ENCODE results near the gene MAML3.
A peak's percentile ranks its signal among the peaks of the same experiment; 100 is the strongest.

Gene MAML3

GRCh38 chr4:140113653-140114052, 40.3 kb downstream of the MAML3 start:
- Histone ChIP-seq H2BK120ac (ENCODE audit: low read depth, low read length) (no peak overlapping the region), H3K27ac (ENCODE audit: low read length, poor library complexity, severe bottlenecking) (no peak overlapping the region), H3K4me1 (ENCODE audit: control insufficient read depth, insufficient read depth, low read depth, low read length) (no peaks in the 10 kb centered on the region), H2AFZ (ENCODE audit: low read depth, low read length) (no peak overlapping the region), H3K36me3 (ENCODE audit: control insufficient read depth in 1 of 2, insufficient read depth in 2 of 2, low read depth in 1 of 2, low read length in 2 of 2) (no peaks in the 10 kb centered on the region), H3K4ac (ENCODE audit: low read depth in 1 of 2, low read length in 2 of 2) (no peak overlapping the region), H3K9ac (ENCODE audit: low read length) (no peak overlapping the region), H4K91ac (ENCODE audit: low read length) (no peak overlapping the region), H3K27me3 (ENCODE audit: control insufficient read depth in 1 of 2, insufficient read depth in 1 of 2, low read length in 2 of 2) (no peaks in the 10 kb centered on the region), H2BK15ac (ENCODE audit: low read depth, poor library complexity, severe bottlenecking) (no peak overlapping the region), H2AK5ac (ENCODE audit: low read length, severe bottlenecking) (no peak overlapping the region), H3K4me2 (ENCODE audit: low read length, poor library complexity, severe bottlenecking) (no peak overlapping the region), H4K8ac (ENCODE audit: low read length) (no peak overlapping the region), H3K23ac (ENCODE audit: low read length in 2 of 2) (no peak overlapping the region), H2BK5ac (ENCODE audit: low read depth, low read length, poor library complexity, severe bottlenecking) (no peak overlapping the region), H3K79me1 (replicated peaks; ENCODE audit: low read length, poor library complexity, severe bottlenecking) (peaks cover 18% of the 10 kb centered on the region), H2BK12ac (ENCODE audit: low read length in 2 of 2) (no peak overlapping the region), H3K18ac (ENCODE audit: low read depth in 1 of 2, low read length in 2 of 2) (no peak overlapping the region), H3K14ac (ENCODE audit: low read length in 2 of 2) (no peak overlapping the region), H3K9me3 (ENCODE audit: control insufficient read depth, low read length) (no peaks in the 10 kb centered on the region), H3K4me3 (ENCODE audit: insufficient read depth in 1 of 2, low read depth in 1 of 2, low read length in 2 of 2) (no peak overlapping the region)
- 81% methylated on average over 2 of the region's 2 CpGs for WGBS
- DNase-seq: no peak

- Histone ChIP-seq H3K4ac (ENCODE audit: low read depth in 1 of 2, low read length in 2 of 2) (no peak overlapping the region), H4K8ac (ENCODE audit: low read length) (no peak overlapping the region), H2BK15ac (ENCODE audit: low read depth, poor library complexity, severe bottlenecking) (no peak overlapping the region), H3K4me3 (ENCODE audit: insufficient read depth in 1 of 2, low read depth in 1 of 2, low read length in 2 of 2) (no peak overlapping the region), H4K91ac (ENCODE audit: low read length) (no peak overlapping the region), H2AFZ (ENCODE audit: low read depth, low read length) (no peak overlapping the region), H3K9ac (ENCODE audit: low read length) (no peak overlapping the region), H3K4me1 (ENCODE audit: control insufficient read depth, insufficient read depth, low read depth, low read length) (no peaks in the 10 kb centered on the region), H3K14ac (ENCODE audit: low read length in 2 of 2) (peak overlapping the region in 1 of 2 experiments; percentile 2), H3K27ac (ENCODE audit: low read length, poor library complexity, severe bottlenecking) (no peak overlapping the region), H3K36me3 (ENCODE audit: control insufficient read depth in 1 of 2, insufficient read depth in 2 of 2, low read depth in 1 of 2, low read length in 2 of 2) (no peaks in the 10 kb centered on the region), H3K4me2 (ENCODE audit: low read length, poor library complexity, severe bottlenecking) (no peak overlapping the region), H3K79me1 (replicated peaks; ENCODE audit: low read length, poor library complexity, severe bottlenecking) (peaks cover 18% of the 10 kb centered on the region), H3K9me3 (ENCODE audit: control insufficient read depth, low read length) (no peaks in the 10 kb centered on the region), H3K27me3 (ENCODE audit: control insufficient read depth in 1 of 2, insufficient read depth in 1 of 2, low read length in 2 of 2) (no peaks in the 10 kb centered on the region), H2BK12ac (ENCODE audit: low read length in 2 of 2) (no peak overlapping the region), H3K23ac (ENCODE audit: low read length in 2 of 2) (no peak overlapping the region), H2AK5ac (ENCODE audit: low read length, severe bottlenecking) (no peak overlapping the region), H2BK5ac (ENCODE audit: low read depth, low read length, poor library complexity, severe bottlenecking) (no peak overlapping the region), H2BK120ac (ENCODE audit: low read depth, low read length) (no peak overlapping the region), H3K18ac (ENCODE audit: low read depth in 1 of 2, low read length in 2 of 2) (no peak overlapping the region)
- no peak for DNase-seq
- WGBS: no CpG with 5 or more reads among the region's 2 CpGs
These were observed 41.4 kb downstream of the MAML3 start for GRCh38 chr4:140112576-140112975.

DNA sequence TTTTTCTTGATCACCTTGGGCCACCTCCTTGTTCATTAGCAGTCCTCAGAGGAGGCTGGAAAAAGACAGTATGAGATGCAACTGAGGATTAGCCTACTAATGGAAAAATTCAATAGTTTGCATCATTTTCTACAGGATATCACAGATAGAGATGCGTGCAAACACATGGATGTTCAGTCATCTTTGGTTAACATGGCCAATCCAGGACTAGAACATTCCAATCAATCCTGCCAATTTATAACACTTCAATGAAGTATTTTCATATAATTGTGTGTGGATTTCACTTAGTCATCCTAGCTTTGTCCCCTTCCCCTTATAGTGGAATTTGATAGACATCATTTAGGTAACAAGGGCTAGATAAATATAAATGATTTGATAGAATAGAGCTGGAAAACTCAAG, 42.7 kb downstream of the MAML3 start:
- no peak overlapping the region for H2BK120ac ChIP-seq (ENCODE audit: low read depth, low read length)
- no peak overlapping the region for H2BK15ac ChIP-seq (ENCODE audit: low read depth, poor library complexity, severe bottlenecking)
- H3K9me3 ChIP-seq (ENCODE audit: control insufficient read depth, low read length): no peaks in the 10 kb centered on the region
- H3K9ac ChIP-seq (ENCODE audit: low read length): no peak overlapping the region
- no peaks in the 10 kb centered on the region for H3K36me3 ChIP-seq (ENCODE audit: control insufficient read depth in 1 of 2, insufficient read depth in 2 of 2, low read depth in 1 of 2, low read length in 2 of 2)
- no peak for DNase-seq
- H3K14ac ChIP-seq (ENCODE audit: low read length in 2 of 2): no peak overlapping the region
- H3K23ac ChIP-seq (ENCODE audit: low read length in 2 of 2): no peak overlapping the region
- H3K4me3 ChIP-seq (ENCODE audit: insufficient read depth in 1 of 2, low read depth in 1 of 2, low read length in 2 of 2): no peak overlapping the region
- no peak overlapping the region for H4K91ac ChIP-seq (ENCODE audit: low read length)
- no peak overlapping the region for H3K4ac ChIP-seq (ENCODE audit: low read depth in 1 of 2, low read length in 2 of 2)
- peaks cover 18% of the 10 kb centered on the region for H3K79me1 ChIP-seq (replicated peaks; ENCODE audit: low read length, poor library complexity, severe bottlenecking)
- H2AK5ac ChIP-seq (ENCODE audit: low read length, severe bottlenecking): no peak overlapping the region
- no peak overlapping the region for H2BK5ac ChIP-seq (ENCODE audit: low read depth, low read length, poor library complexity, severe bottlenecking)
- WGBS: 100% methylated on average over 1 of the region's 1 CpG
- no peak overlapping the region for H2AFZ ChIP-seq (ENCODE audit: low read depth, low read length)
- H2BK12ac ChIP-seq (ENCODE audit: low read length in 2 of 2): no peak overlapping the region
- no peak overlapping the region for H3K27ac ChIP-seq (ENCODE audit: low read length, poor library complexity, severe bottlenecking)
- H4K8ac ChIP-seq (ENCODE audit: low read length): no peak overlapping the region
- no peak overlapping the region for H3K18ac ChIP-seq (ENCODE audit: low read depth in 1 of 2, low read length in 2 of 2)
- H3K27me3 ChIP-seq (ENCODE audit: control insufficient read depth in 1 of 2, insufficient read depth in 1 of 2, low read length in 2 of 2): no peaks in the 10 kb centered on the region
- no peak overlapping the region for H3K4me2 ChIP-seq (ENCODE audit: low read length, poor library complexity, severe bottlenecking)
- H3K4me1 ChIP-seq (ENCODE audit: control insufficient read depth, insufficient read depth, low read depth, low read length): no peaks in the 10 kb centered on the region

GRCh38 chr4:140110542-140111215, 43.3 kb downstream of the MAML3 start:
- Histone ChIP-seq H3K9ac (ENCODE audit: low read length) (no peak overlapping the region), H3K9me3 (ENCODE audit: control insufficient read depth, low read length) (no peaks in the 10 kb centered on the region), H2AFZ (ENCODE audit: low read depth, low read length) (no peak overlapping the region), H2BK12ac (ENCODE audit: low read length in 2 of 2) (no peak overlapping the region), H2BK15ac (ENCODE audit: low read depth, poor library complexity, severe bottlenecking) (no peak overlapping the region), H3K4me3 (ENCODE audit: insufficient read depth in 1 of 2, low read depth in 1 of 2, low read length in 2 of 2) (no peak overlapping the region), H2BK120ac (ENCODE audit: low read depth, low read length) (no peak overlapping the region), H3K36me3 (ENCODE audit: control insufficient read depth in 1 of 2, insufficient read depth in 2 of 2, low read depth in 1 of 2, low read length in 2 of 2) (no peaks in the 10 kb centered on the region), H2BK5ac (ENCODE audit: low read depth, low read length, poor library complexity, severe bottlenecking) (no peak overlapping the region), H3K4me2 (ENCODE audit: low read length, poor library complexity, severe bottlenecking) (no peak overlapping the region), H2AK5ac (ENCODE audit: low read length, severe bottlenecking) (no peak overlapping the region), H3K27me3 (ENCODE audit: control insufficient read depth in 1 of 2, insufficient read depth in 1 of 2, low read length in 2 of 2) (no peaks in the 10 kb centered on the region), H3K14ac (ENCODE audit: low read length in 2 of 2) (no peak overlapping the region), H3K23ac (ENCODE audit: low read length in 2 of 2) (no peak overlapping the region), H3K4ac (ENCODE audit: low read depth in 1 of 2, low read length in 2 of 2) (no peak overlapping the region), H4K91ac (ENCODE audit: low read length) (no peak overlapping the region), H3K4me1 (ENCODE audit: control insufficient read depth, insufficient read depth, low read depth, low read length) (no peaks in the 10 kb centered on the region), H3K79me1 (replicated peaks; ENCODE audit: low read length, poor library complexity, severe bottlenecking) (peaks cover 18% of the 10 kb centered on the region), H4K8ac (ENCODE audit: low read length) (no peak overlapping the region), H3K27ac (ENCODE audit: low read length, poor library complexity, severe bottlenecking) (no peak overlapping the region), H3K18ac (ENCODE audit: low read depth in 1 of 2, low read length in 2 of 2) (no peak overlapping the region)
- WGBS: 84% methylated on average over 2 of the region's 3 CpGs
- no peak for DNase-seq

Measured in mesenchymal stem cell (in vitro differentiated cells and primary cell).